Measurements from ENCODE around the gene YDJC. TPM values are rescaled to one million over a fixed set of nuclear protein-coding genes. Genes with fewer than 3 reads are reported as not detected.
A peak's percentile ranks its signal among the peaks of the same experiment; 100 is the strongest.

The YDJC gene
- total and polyA plus RNA-seq, 4 donors: 11.0 to 41.1 (median 31.3) TPM

DNA sequence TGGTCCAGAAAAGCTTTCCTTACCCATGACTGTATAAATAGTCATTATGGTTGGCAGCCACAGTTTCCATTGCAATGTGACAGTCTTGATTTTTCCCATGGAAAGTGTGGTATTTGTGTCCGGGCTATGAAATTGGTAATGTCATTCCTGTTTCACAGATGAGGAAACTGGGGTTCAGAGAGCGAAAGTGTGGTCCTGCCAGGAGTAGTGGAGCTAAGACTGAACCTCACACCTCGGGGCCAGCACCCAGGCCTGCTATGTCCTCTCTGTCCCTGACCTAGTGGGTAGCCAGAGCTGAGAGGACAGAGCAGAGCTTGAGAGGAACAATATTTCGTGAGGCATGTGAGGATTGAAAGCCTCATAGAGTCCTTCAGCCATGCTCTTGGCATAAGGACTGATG is 1.2 kb upstream of the YDJC start:
- no peak overlapping the region for H3K4me3 ChIP-seq
- no peak overlapping the region for H3K27ac ChIP-seq (ENCODE audit: low read depth in 1 of 2, low read length in 1 of 2)
- TF ChIP-seq CTCF (IDR thresholded peaks at IDR 0.05; ENCODE audit: control extremely low read depth, extremely low read depth): no peak
- peaks cover 0 to 3% (median 0%) of the 10 kb centered on the region in 4 donors for H3K36me3 ChIP-seq (ENCODE audit: control insufficient read depth in 4 of 4, insufficient read depth in 4 of 4, low read length in 4 of 4)
- H3K9me3 ChIP-seq (ENCODE audit: control insufficient read depth in 4 of 4, insufficient read depth in 3 of 4, low read length in 3 of 4): no peaks in the 10 kb centered on the region
- no peak for ATAC-seq (ENCODE audit: insufficient read depth, low FRiP score)
- no peak overlapping the region for H3K9ac ChIP-seq (ENCODE audit: insufficient read depth in 1 of 2, low read length in 2 of 2)
- H3K27me3 ChIP-seq (ENCODE audit: control insufficient read depth in 3 of 3, insufficient read depth in 3 of 3, low read length in 2 of 3): no peaks in the 10 kb centered on the region
- H3K4me1 ChIP-seq (ENCODE audit: control insufficient read depth in 5 of 5, insufficient read depth in 5 of 5, low read length in 5 of 5): peaks cover 0 to 8% (median 4%) of the 10 kb centered on the region in 5 donors
- no peak for DNase-seq
- 89 to 95% methylated on average over 4 of the region's 4 CpGs for WGBS, 2 donors

DNA sequence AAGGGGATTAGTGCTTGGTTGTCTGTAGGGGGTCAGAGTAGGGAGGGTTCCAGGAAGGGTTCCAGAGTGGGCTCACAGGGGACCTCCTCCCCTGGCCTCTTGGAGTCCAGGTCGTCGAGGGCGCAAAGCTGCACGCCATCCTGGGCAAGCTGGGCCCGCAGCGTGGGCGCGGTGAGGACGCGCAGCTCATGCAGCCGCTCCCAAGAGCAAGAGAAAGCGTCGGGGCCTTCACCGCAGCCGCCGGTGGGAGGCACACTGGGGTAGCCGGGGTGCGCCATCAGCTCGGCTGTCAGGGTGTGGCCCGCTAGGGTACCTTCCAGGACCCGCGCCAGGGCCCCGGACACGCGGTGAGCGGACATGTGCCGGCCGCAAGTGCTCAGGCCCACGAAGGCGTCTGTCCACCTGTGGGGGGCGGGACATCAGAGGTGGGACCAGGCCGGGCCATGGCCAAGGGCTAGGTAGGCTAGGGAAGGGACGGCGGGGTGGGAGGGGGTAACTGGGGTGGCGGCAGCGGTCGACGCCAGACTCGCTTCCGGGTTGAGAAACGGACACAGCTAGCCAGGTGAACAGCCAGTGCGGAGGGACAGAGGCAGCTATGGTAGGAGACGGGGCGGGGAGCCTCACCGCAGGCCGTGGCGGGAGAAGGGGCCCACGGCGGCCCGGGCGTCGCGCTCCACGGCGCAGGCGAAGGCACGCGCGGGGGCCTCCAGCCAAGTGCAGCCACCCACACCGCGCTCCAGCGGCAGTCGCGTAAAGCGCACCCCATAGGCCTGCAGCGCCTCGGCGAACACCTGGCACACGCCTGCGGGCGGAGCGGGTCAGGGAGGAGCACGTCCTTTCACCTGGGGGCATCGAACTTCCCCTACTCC is 1.2 kb downstream of the YDJC start:
- Histone ChIP-seq H3K9ac (ENCODE audit: insufficient read depth in 1 of 2, low read length in 2 of 2) (no peak overlapping the region), H3K27ac (ENCODE audit: low read depth in 1 of 2, low read length in 1 of 2) (peak overlapping the region in 1 of 2 donors; percentile 55)
- ATAC-seq (ENCODE audit: insufficient read depth, low FRiP score): no peak

GRCh38 chr22:21626735-21627469 is 2.9 kb downstream of the YDJC start:
- no peak for ATAC-seq (ENCODE audit: insufficient read depth, low FRiP score)
- no peak for TF ChIP-seq CTCF (IDR thresholded peaks at IDR 0.05; ENCODE audit: control extremely low read depth, extremely low read depth)
- 84 to 87% methylated on average over 11 of the region's 11 CpGs for WGBS, 2 donors

More for the DNA sequence above, 1.2 kb downstream of the YDJC start:
- Histone ChIP-seq H3K9me3 (ENCODE audit: control insufficient read depth in 4 of 4, insufficient read depth in 3 of 4, low read length in 3 of 4) (no peaks in the 10 kb centered on the region), H3K4me1 (ENCODE audit: control insufficient read depth in 5 of 5, insufficient read depth in 5 of 5, low read length in 5 of 5) (peaks cover 0 to 13% (median 8%) of the 10 kb centered on the region in 5 donors), H3K36me3 (ENCODE audit: control insufficient read depth in 4 of 4, insufficient read depth in 4 of 4, low read length in 4 of 4) (peaks cover 0 to 9% (median 0%) of the 10 kb centered on the region in 4 donors), H3K27me3 (ENCODE audit: control insufficient read depth in 3 of 3, insufficient read depth in 3 of 3, low read length in 2 of 3) (no peaks in the 10 kb centered on the region), H3K4me3 (peak overlapping the region; percentile 93)
- DNase-seq: no peak
- 71 to 73% methylated on average over 74 of the region's 74 CpGs for WGBS, 2 donors
- TF ChIP-seq CTCF (IDR thresholded peaks at IDR 0.05; ENCODE audit: control extremely low read depth, extremely low read depth): no peak

More at GRCh38 chr22:21626735-21627469, 2.9 kb downstream of the YDJC start:
- Histone ChIP-seq H3K4me1 (ENCODE audit: control insufficient read depth in 5 of 5, insufficient read depth in 5 of 5, low read length in 5 of 5) (peaks cover 0 to 18% (median 10%) of the 10 kb centered on the region in 5 donors), H3K27me3 (ENCODE audit: control insufficient read depth in 3 of 3, insufficient read depth in 3 of 3, low read length in 2 of 3) (no peaks in the 10 kb centered on the region), H3K9ac (ENCODE audit: insufficient read depth in 1 of 2, low read length in 2 of 2) (no peak overlapping the region), H3K27ac (ENCODE audit: low read depth in 1 of 2, low read length in 1 of 2) (peak overlapping the region in 1 of 2 donors; percentile 5), H3K9me3 (ENCODE audit: control insufficient read depth in 4 of 4, insufficient read depth in 3 of 4, low read length in 3 of 4) (no peaks in the 10 kb centered on the region), H3K4me3 (no peak overlapping the region), H3K36me3 (ENCODE audit: control insufficient read depth in 4 of 4, insufficient read depth in 4 of 4, low read length in 4 of 4) (peaks cover 0 to 22% (median under 1%) of the 10 kb centered on the region in 4 donors)
- no peak for DNase-seq

Measured in lung (tissue), 12 donors.